Vagina (tissue), 2 donors: ENCODE results near the gene SMURF2. TPM values are rescaled to one million over a fixed set of nuclear protein-coding genes. Genes with fewer than 3 reads are reported as not detected.

Experiments used
- DNase-seq, 2 donors: peaks; one replicate each; pipeline ENCODE4 v3.0.0-alpha.2; 2017; ENCODE audit errors: extremely low spot score in 2 of 2
- H3K27ac ChIP-seq: fragments of 200-600 bp; sonication (generic); one replicate; pipeline ENCODE4 v1.5.1; 2019
- H3K27me3 ChIP-seq: fragments of 200-600 bp; sonication (generic); one replicate; pipeline ENCODE4 v1.5.1; 2019
- H3K36me3 ChIP-seq, 2 donors: fragments of 200-600 bp; sonication (generic); one replicate each; pipeline ENCODE4 v1.5.1; 2017 to 2019
- H3K4me1 ChIP-seq: fragments of 200-600 bp; sonication (generic); one replicate; pipeline ENCODE4 v1.5.1; 2019
- H3K4me3 ChIP-seq, 2 donors: fragments of 200-600 bp; sonication (generic); 1 replicate in 1 of 2; 2 replicates in 1 of 2; pipeline ENCODE4 v1.5.1; 2016 to 2019
- H3K9me3 ChIP-seq: fragments of 200-600 bp; sonication (generic); one replicate; pipeline ENCODE4 v1.5.1; 2019
- CTCF ChIP-seq, 3 experiments: fragments of 450-650 bp in 2 of 3; fragments of 200-600 bp in 1 of 3; sonication (generic) in 1 of 3; IDR thresholded peaks; one replicate each; pipeline ENCODE4 v1.5.1; 2017 to 2019; ENCODE audit warnings: antibody characterized with exemption in 3 of 3, mild to moderate bottlenecking in 2 of 3, moderate library complexity in 2 of 3
- POLR2A ChIP-seq, 2 donors: fragments of 450-650 bp; IDR thresholded peaks; one replicate each; pipeline ENCODE4 v1.6.1; 2017; ENCODE audit warnings: antibody characterized with exemption in 2 of 2, mild to moderate bottlenecking in 2 of 2, moderate library complexity in 2 of 2
- POLR2AphosphoS5 ChIP-seq, 2 donors: sonication (generic); formaldehyde crosslinking; IDR thresholded peaks; one replicate each; pipeline ENCODE4 v1.9.0; 2017; ENCODE audit warnings: antibody characterized with exemption in 2 of 2, mild to moderate bottlenecking in 2 of 2, low read depth in 1 of 2; ENCODE audit not compliant: insufficient read depth in 1 of 2
- intact Hi-C: fragments of 100-400 bp; cut with DNase I; formaldehyde crosslinking; loops from one replicate; pipeline ENCODE4 v1.15.1; 2023
- total RNA-seq: library from RNA; depleted of rRNA; stranded (reverse); fragments of >200 nt; gene quantifications from one replicate; pipeline ENCODE4 v1.2.3, GENCODE V29; 2016

Gene SMURF2
- total RNA-seq, 1 donor from 2014 or later, result 19.9 TPM

- no peaks in the 10 kb centered on the region for H3K9me3 ChIP-seq
- no peak overlapping the region for H3K4me3 ChIP-seq
- no peak overlapping the region for H3K27ac ChIP-seq
- no peak for DNase-seq
- TF ChIP-seq CTCF (IDR thresholded peaks at IDR 0.05) (no peak), POLR2AphosphoS5 (IDR thresholded peaks at IDR 0.05; ENCODE audit: insufficient read depth in 1 of 2, low read depth in 1 of 2) (no peak), POLR2A (IDR thresholded peaks at IDR 0.05) (no peak)
- intact Hi-C loops, result no loop called here
- peaks cover 0 to 90% of the 10 kb centered on the region in 2 donors for H3K36me3 ChIP-seq
- no peaks in the 10 kb centered on the region for H3K4me1 ChIP-seq
- H3K27me3 ChIP-seq, result no peaks in the 10 kb centered on the region
Observed at GRCh38 chr17:64531955-64532371, 130.1 kb downstream of the SMURF2 start.

GRCh38 chr17:64529221-64529620 lies 132.9 kb downstream of the SMURF2 start:
- peaks cover 0 to 94% of the 10 kb centered on the region in 2 donors for H3K36me3 ChIP-seq
- no peak for DNase-seq
- H3K4me3 ChIP-seq, result no peak overlapping the region
- intact Hi-C loops, result no loop called here
- no peak overlapping the region for H3K27ac ChIP-seq
- no peaks in the 10 kb centered on the region for H3K4me1 ChIP-seq
- H3K9me3 ChIP-seq, result no peaks in the 10 kb centered on the region
- TF ChIP-seq CTCF (IDR thresholded peaks at IDR 0.05) (no peak), POLR2A (IDR thresholded peaks at IDR 0.05) (no peak), POLR2AphosphoS5 (IDR thresholded peaks at IDR 0.05; ENCODE audit: insufficient read depth in 1 of 2, low read depth in 1 of 2) (no peak)
- no peaks in the 10 kb centered on the region for H3K27me3 ChIP-seq

- Histone ChIP-seq H3K9me3 (no peaks in the 10 kb centered on the region), H3K27me3 (no peaks in the 10 kb centered on the region), H3K4me3 (no peak overlapping the region), H3K27ac (no peak overlapping the region), H3K36me3 (peaks cover 0 to 93% of the 10 kb centered on the region in 2 donors), H3K4me1 (no peaks in the 10 kb centered on the region)
- TF ChIP-seq POLR2AphosphoS5 (IDR thresholded peaks at IDR 0.05; ENCODE audit: insufficient read depth in 1 of 2, low read depth in 1 of 2) (no peak), POLR2A (IDR thresholded peaks at IDR 0.05) (no peak)
- intact Hi-C loops, result no loop called here
- DNase-seq, result no peak
Observed at GRCh38 chr17:64527914-64528313, 134.2 kb downstream of the SMURF2 start.

GRCh38 chr17:64520359-64520758 lies 141.7 kb downstream of the SMURF2 start:
- DNase-seq, result no peak
- intact Hi-C loops, result no loop called here
- Histone ChIP-seq H3K27ac (no peak overlapping the region), H3K4me1 (no peaks in the 10 kb centered on the region), H3K36me3 (peaks cover 0 to 92% of the 10 kb centered on the region in 2 donors), H3K27me3 (no peaks in the 10 kb centered on the region), H3K4me3 (no peak overlapping the region), H3K9me3 (no peaks in the 10 kb centered on the region)
- TF ChIP-seq POLR2A (IDR thresholded peaks at IDR 0.05), result no peak
- no peak for TF ChIP-seq CTCF (IDR thresholded peaks at IDR 0.05)
- TF ChIP-seq POLR2AphosphoS5 (IDR thresholded peaks at IDR 0.05; ENCODE audit: insufficient read depth in 1 of 2, low read depth in 1 of 2), result no peak

- intact Hi-C loops, result no loop called here
- Histone ChIP-seq H3K9me3 (no peaks in the 10 kb centered on the region), H3K27me3 (no peaks in the 10 kb centered on the region), H3K27ac (no peak overlapping the region), H3K4me3 (no peak overlapping the region), H3K36me3 (peaks cover 0 to 87% of the 10 kb centered on the region in 2 donors), H3K4me1 (no peaks in the 10 kb centered on the region)
- no peak for DNase-seq
- no peak for TF ChIP-seq CTCF (IDR thresholded peaks at IDR 0.05)
- TF ChIP-seq POLR2A (IDR thresholded peaks at IDR 0.05), result no peak
- TF ChIP-seq POLR2AphosphoS5 (IDR thresholded peaks at IDR 0.05; ENCODE audit: insufficient read depth in 1 of 2, low read depth in 1 of 2), result no peak
Observed at GRCh38 chr17:64519601-64520000, 142.5 kb downstream of the SMURF2 start.
